OCI-M2 (cell line): ENCODE data around the gene ZAP70.

ENCODE experiments used
- DNase-seq: peaks from one replicate; lab custom pipeline; 2025; ENCODE audit not compliant: unreplicated experiment; lab: John Stamatoyannopoulos, UW

The ZAP70 gene

GRCh38 chr2:97775074-97775473 is 61.7 kb downstream of the ZAP70 start:
- DNase-seq: no peak

GRCh38 chr2:97779141-97779540 is 65.8 kb downstream of the ZAP70 start:
- DNase-seq: no peak

GRCh38 chr2:97781981-97782380 is 68.6 kb downstream of the ZAP70 start:
- no peak for DNase-seq

- no peak for DNase-seq
Observed at GRCh38 chr2:97784953-97785352, 71.6 kb downstream of the ZAP70 start.

- DNase-seq: no peak
Observed at GRCh38 chr2:97785818-97786217, 72.4 kb downstream of the ZAP70 start.

GRCh38 chr2:97788986-97789644 is 75.7 kb downstream of the ZAP70 start:
- no peak for DNase-seq
